Stimulated activated CD8-positive, alpha-beta memory T cell treated with anti-CD3 and anti-CD28 coated beads, Interleukin-12 subunit alpha, Interleukin-12 subunit beta, amount 100 ng/mL, for 24 hours (primary cell): Measurements from ENCODE around the gene NR2F1.

Source experiments
- DNase-seq: peaks from one replicate; pipeline ENCODE4 v3.0.0-alpha.2; 2020; ENCODE audit errors: extremely low read depth

NR2F1 gene

DNA sequence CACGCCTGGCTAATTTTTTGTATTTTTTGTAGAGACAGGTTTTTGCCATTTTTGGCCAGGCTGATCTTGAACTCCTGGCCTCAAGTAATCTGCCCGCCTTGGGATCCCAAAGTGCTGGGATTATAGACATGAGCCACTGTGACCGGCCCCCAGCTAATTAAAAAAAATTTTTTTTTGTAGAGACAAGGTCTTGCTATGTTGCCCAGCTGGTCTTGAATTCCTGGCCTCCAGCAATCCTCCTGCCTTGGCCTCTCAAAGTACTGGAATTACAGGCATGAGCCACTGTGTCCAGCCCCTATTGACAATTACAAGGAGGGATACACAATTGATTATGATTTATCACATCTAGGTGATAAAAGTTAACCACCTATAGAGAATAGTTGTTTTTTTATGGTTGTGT, 59.5 kb downstream of the NR2F1 start:
- no peak for DNase-seq
